HUES48 (cell line): ENCODE measurements around the gene ATP5ME.

Experiments
- H3K27ac ChIP-seq: one replicate; pipeline ENCODE4 v1.7.0; 2013; ENCODE audit warnings: low read depth, low read length, inconsistent platforms
- H3K27me3 ChIP-seq: 2 replicates; pipeline ENCODE4 v1.6.1; 2013; ENCODE audit warnings: mild to moderate bottlenecking, low read length; ENCODE audit not compliant: control insufficient read depth, insufficient read depth
- H3K36me3 ChIP-seq: 2 replicates; pipeline ENCODE4 v1.6.1; 2013; ENCODE audit warnings: low read length; ENCODE audit not compliant: control insufficient read depth, insufficient read depth
- H3K4me1 ChIP-seq: 2 replicates; pipeline ENCODE4 v1.6.1; 2013; ENCODE audit warnings: mild to moderate bottlenecking, low read length; ENCODE audit not compliant: control insufficient read depth, insufficient read depth
- H3K4me3 ChIP-seq: 2 replicates; pipeline ENCODE4 v1.5.1; 2013; ENCODE audit warnings: mild to moderate bottlenecking, low read depth, low read length
- H3K9ac ChIP-seq: 2 replicates; pipeline ENCODE4 v1.6.1; 2013; ENCODE audit warnings: mild to moderate bottlenecking, low read depth, low read length, moderate library complexity
- H3K9me3 ChIP-seq: 2 replicates; pipeline ENCODE4 v1.6.1; 2013; ENCODE audit warnings: low read length; ENCODE audit not compliant: control insufficient read depth, insufficient read depth

ATP5ME gene

GRCh38 chr4:664713-665231 is 9.3 kb downstream of the ATP5ME start:
- Histone ChIP-seq H3K27me3 (no peaks in the 10 kb centered on the region), H3K4me3 (no peak overlapping the region), H3K9me3 (no peaks in the 10 kb centered on the region), H3K36me3 (no peaks in the 10 kb centered on the region), H3K27ac (no peak overlapping the region), H3K9ac (no peak overlapping the region), H3K4me1 (0 out of 2 replicates have a peak, but pooled peaks cover 3% of the 10 kb centered on the region)

DNA sequence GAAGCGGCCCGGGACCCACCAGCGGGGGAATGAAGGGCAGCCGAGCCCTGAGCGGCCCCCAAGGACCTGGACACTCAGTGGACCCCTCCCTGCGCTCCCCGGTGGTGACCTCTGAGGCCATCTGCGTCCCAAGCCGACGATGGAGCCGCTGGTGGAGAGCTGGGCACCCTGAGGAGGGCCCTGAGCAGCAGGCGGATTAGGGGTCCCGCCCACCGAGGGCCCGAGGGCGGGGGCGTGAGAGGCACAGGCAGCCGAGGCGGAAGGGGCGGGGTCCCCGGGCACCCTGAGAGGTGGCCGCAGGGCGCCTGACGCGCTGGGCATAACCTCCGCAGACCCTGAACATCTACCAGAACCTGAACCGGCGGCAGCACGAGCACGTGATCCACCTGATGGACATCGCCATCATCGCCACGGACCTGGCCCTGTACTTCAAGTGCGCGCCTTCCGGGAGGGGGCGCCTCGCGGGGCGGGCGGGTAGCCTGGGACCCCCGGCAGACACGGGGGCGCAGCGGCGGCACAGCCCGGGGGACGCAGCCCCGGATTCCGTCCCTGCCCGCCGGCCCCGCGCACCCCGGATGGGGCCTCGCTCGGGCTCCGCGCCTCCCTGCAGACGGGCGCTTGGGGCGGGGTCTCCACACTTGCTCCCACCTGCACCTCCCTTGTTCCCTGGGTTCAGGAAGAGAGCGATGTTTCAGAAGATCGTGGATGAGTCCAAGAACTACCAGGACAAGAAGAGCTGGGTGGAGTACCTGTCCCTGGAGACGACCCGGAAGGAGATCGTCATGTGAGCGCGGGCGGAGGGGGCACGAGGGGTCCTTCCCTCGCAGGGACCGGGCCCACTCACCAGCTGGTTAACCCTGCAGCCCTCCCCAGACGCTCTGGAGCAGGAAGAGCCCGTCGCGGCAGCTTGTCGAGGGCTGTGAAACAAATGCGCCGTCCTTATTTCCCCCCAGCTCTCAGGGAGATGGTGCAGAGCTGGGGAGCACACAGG is 10.3 kb downstream of the ATP5ME start:
- 0 out of 2 replicates have a peak, but pooled peaks cover 3% of the 10 kb centered on the region for H3K4me1 ChIP-seq
- H3K27ac ChIP-seq, result peak overlapping the region; percentile 47
- peak overlapping the region; percentile 62 for H3K9ac ChIP-seq
- no peaks in the 10 kb centered on the region for H3K9me3 ChIP-seq
- no peaks in the 10 kb centered on the region for H3K27me3 ChIP-seq
- peak overlapping the region; percentile 69 for H3K4me3 ChIP-seq
- no peaks in the 10 kb centered on the region for H3K36me3 ChIP-seq

DNA sequence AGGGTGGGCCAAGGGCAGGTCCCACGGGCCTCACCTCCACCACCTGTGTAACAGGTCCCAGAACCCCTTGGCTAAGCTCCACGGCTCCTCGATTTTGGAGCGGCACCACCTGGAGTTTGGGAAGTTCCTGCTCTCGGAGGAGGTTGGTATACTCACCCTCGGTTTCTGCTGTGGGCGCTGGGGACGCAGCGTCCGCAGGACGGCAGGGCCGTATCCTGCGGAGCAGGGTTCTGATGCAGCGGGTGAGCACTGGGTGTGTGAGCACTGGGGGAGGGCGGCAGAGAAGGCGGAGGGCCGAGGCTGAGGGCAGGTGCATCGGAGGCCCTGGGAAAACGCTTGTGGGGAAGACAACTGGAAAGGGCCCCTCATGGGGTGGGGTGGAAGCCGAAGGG is 11.0 kb downstream of the ATP5ME start:
- Histone ChIP-seq H3K4me3 (peak overlapping the region; percentile 69), H3K4me1 (0 out of 2 replicates have a peak, but pooled peaks cover 3% of the 10 kb centered on the region), H3K9ac (peak overlapping the region; percentile 62; the same call in 1 of the 2 replicates), H3K36me3 (no peaks in the 10 kb centered on the region), H3K9me3 (no peaks in the 10 kb centered on the region), H3K27me3 (no peaks in the 10 kb centered on the region), H3K27ac (no peak overlapping the region)

- no peaks in the 10 kb centered on the region for H3K27me3 ChIP-seq
- no peak overlapping the region for H3K27ac ChIP-seq
- no peaks in the 10 kb centered on the region for H3K9me3 ChIP-seq
- no peak overlapping the region for H3K9ac ChIP-seq
- no peaks in the 10 kb centered on the region for H3K36me3 ChIP-seq
- H3K4me1 ChIP-seq, result 0 out of 2 replicates have a peak, but pooled peaks cover 3% of the 10 kb centered on the region
- no peak overlapping the region for H3K4me3 ChIP-seq
These were observed 12.0 kb downstream of the ATP5ME start for GRCh38 chr4:661881-662761.

DNA sequence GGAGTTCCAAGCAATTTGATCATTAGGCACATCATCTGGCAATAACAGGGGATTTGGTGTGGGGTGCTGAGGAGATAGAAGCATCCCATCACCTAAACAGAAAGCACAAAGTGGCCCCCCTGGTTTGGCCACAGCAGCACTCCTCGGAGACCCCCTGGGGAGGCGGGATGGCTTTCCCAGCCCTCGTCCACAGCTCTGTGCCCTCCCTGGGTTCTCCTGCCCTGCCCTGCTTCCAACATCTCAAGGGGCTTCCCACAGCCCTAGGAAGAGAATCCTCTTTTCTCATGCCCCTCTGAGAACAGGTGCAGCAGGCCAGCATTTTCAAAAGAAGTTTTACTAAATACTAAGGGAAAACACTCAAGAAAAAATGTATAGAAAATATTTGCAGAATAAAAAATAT is 12.8 kb downstream of the ATP5ME start:
- Histone ChIP-seq H3K27ac (no peak overlapping the region), H3K27me3 (no peaks in the 10 kb centered on the region), H3K36me3 (no peaks in the 10 kb centered on the region), H3K9me3 (no peaks in the 10 kb centered on the region), H3K4me1 (0 out of 2 replicates have a peak, but pooled peaks cover 3% of the 10 kb centered on the region), H3K9ac (no peak overlapping the region), H3K4me3 (no peak overlapping the region)

- no peak overlapping the region for H3K9ac ChIP-seq
- H3K9me3 ChIP-seq, result no peaks in the 10 kb centered on the region
- no peaks in the 10 kb centered on the region for H3K36me3 ChIP-seq
- no peak overlapping the region for H3K27ac ChIP-seq
- no peak overlapping the region for H3K4me3 ChIP-seq
- H3K27me3 ChIP-seq, result no peaks in the 10 kb centered on the region
- 0 out of 2 replicates have a peak, but pooled peaks cover 3% of the 10 kb centered on the region for H3K4me1 ChIP-seq
These were observed 13.7 kb downstream of the ATP5ME start for GRCh38 chr4:660401-660800.

DNA sequence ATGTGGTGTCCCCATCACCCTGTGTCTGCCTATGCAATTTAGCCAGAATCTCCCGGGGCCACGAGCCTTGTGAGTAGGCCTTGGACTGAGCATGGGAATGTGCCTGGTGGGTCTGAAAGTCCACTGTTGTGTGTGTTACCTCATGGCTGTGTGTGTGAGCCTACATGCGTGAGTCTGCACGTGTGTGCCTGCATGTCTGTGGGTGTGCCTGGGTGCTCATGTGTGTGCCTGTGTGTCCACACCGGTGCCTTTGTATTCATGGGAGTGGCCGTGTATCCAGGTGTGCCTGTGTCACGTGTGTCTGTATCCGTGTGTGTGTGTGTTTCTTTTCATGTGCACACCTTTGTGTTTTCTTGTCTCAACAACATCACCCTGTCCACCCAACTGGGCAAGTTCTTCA is 14.2 kb downstream of the ATP5ME start:
- Histone ChIP-seq H3K9ac (no peak overlapping the region), H3K4me3 (no peak overlapping the region), H3K27me3 (no peaks in the 10 kb centered on the region), H3K4me1 (0 out of 2 replicates have a peak, but pooled peaks cover 3% of the 10 kb centered on the region), H3K36me3 (no peaks in the 10 kb centered on the region), H3K9me3 (no peaks in the 10 kb centered on the region), H3K27ac (no peak overlapping the region)

- no peak overlapping the region for H3K27ac ChIP-seq
- H3K9ac ChIP-seq, result no peak overlapping the region
- no peaks in the 10 kb centered on the region for H3K36me3 ChIP-seq
- no peaks in the 10 kb centered on the region for H3K4me1 ChIP-seq
- H3K4me3 ChIP-seq, result no peak overlapping the region
- no peaks in the 10 kb centered on the region for H3K9me3 ChIP-seq
- H3K27me3 ChIP-seq, result no peaks in the 10 kb centered on the region
These were observed 15.1 kb downstream of the ATP5ME start for GRCh38 chr4:658681-659667.

DNA sequence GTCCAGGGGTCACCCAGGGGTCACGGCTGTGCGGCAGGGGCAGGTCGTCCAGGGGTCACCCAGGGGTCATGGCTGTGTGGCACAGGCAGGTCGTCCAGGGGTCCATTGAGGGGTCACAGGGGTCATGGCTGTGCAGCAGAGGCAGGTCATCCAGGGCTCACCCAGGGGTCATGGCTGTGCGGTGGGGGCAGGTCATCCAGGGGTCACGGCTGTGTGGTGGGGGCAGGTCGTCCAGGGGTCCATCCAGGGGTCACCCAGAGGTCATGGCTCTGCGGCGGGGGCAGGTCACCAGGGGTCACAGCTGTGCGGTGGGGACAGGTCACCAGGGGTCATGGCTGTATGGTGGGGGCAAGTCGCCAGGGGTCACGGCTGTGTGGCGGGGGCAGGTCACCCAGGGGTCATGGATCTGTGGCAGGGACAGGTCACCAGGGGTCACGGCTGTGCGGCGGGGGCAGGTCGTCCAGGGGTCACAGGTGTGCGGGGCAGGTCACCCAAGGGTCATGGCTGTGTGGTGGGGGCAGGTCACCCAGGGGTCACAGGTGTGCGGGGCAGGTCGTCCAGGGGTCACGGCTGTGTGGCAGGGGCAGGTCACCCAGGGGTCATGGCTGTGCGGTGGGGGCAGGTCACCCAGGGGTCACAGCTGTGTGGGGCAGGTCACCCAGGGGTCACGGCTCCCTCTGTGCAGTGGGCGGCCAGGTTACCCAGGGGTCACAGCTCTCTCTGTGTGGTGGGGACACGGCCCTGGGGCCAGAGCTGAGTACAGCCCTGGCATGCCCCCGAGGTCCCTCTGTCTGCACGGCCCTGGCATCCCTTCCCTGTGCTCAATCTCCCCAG is 16.0 kb downstream of the ATP5ME start:
- Histone ChIP-seq H3K27ac (no peak overlapping the region), H3K36me3 (no peaks in the 10 kb centered on the region), H3K9ac (no peak overlapping the region), H3K9me3 (no peaks in the 10 kb centered on the region), H3K27me3 (no peaks in the 10 kb centered on the region), H3K4me3 (no peak overlapping the region), H3K4me1 (no peaks in the 10 kb centered on the region)
